GM21367 (cell line): ENCODE results near the gene PLG.
"Not testable (repeated sequence)": the region's sequence is repeated elsewhere in the genome, so short reads cannot be mapped to it uniquely, and the experiment has no call there.

Experiments used
- ATAC-seq: cut with Tn5 transposase; IDR thresholded peaks from one replicate; pipeline ENCODE4 v1.9.1; 2021; ENCODE audit not compliant: unreplicated experiment

The PLG gene

GRCh38 chr6:160774399-160774798 lies 72.4 kb downstream of the PLG start:
- ATAC-seq, result no peak

- peak; percentile 73 for ATAC-seq
Observed at GRCh38 chr6:160775792-160776580, 73.9 kb downstream of the PLG start.

GRCh38 chr6:160779095-160779494 lies 77.1 kb downstream of the PLG start:
- ATAC-seq, result not testable (repeated sequence)

- ATAC-seq, result not testable (repeated sequence)
Observed at GRCh38 chr6:160780656-160781055, 78.6 kb downstream of the PLG start.

GRCh38 chr6:160781298-160781697 lies 79.3 kb downstream of the PLG start:
- no peak for ATAC-seq

- no peak for ATAC-seq
Observed at GRCh38 chr6:160782228-160782627, 80.2 kb downstream of the PLG start.

GRCh38 chr6:160783741-160784140 lies 81.7 kb downstream of the PLG start:
- no peak for ATAC-seq

GRCh38 chr6:160788126-160788525 lies 86.1 kb downstream of the PLG start:
- ATAC-seq, result not testable (repeated sequence)

- ATAC-seq, result no peak
Observed at GRCh38 chr6:160788806-160789205, 86.8 kb downstream of the PLG start.

GRCh38 chr6:160789263-160790027 lies 87.4 kb downstream of the PLG start:
- no peak for ATAC-seq

- ATAC-seq, result no peak
Observed at GRCh38 chr6:160790028-160790792, 88.2 kb downstream of the PLG start.

GRCh38 chr6:160791459-160791858 lies 89.4 kb downstream of the PLG start:
- ATAC-seq, result peak; percentile 59

GRCh38 chr6:160791981-160792418 lies 90.0 kb downstream of the PLG start:
- ATAC-seq, result peak; percentile 32

GRCh38 chr6:160792708-160793107 lies 90.7 kb downstream of the PLG start:
- no peak for ATAC-seq

GRCh38 chr6:160793652-160794051 lies 91.6 kb downstream of the PLG start:
- ATAC-seq, result no peak

- ATAC-seq, result no peak
Observed at GRCh38 chr6:160795721-160796120, 93.7 kb downstream of the PLG start.

- no peak for ATAC-seq
Observed at GRCh38 chr6:160798625-160799024, 96.6 kb downstream of the PLG start.

GRCh38 chr6:160799801-160800506 lies 97.9 kb downstream of the PLG start:
- no peak for ATAC-seq

GRCh38 chr6:160801418-160801817 lies 99.4 kb downstream of the PLG start:
- ATAC-seq, result no peak

- not testable (repeated sequence) for ATAC-seq
Observed at GRCh38 chr6:160802049-160802448, 100.0 kb downstream of the PLG start.
